IgD-negative memory B cell (primary cell): Measurements from ENCODE around the gene LTO1. TPM values are rescaled to one million over a fixed set of nuclear protein-coding genes. Genes with fewer than 3 reads are reported as not detected.
"Not testable (repeated sequence)": the region's sequence is repeated elsewhere in the genome, so short reads cannot be mapped to it uniquely, and the experiment has no call there.

Experiments
- H3K27ac Mint-ChIP-seq, 3 donors: one replicate each; pipeline ENCODE4 v1.8.0; 2020 to 2022; ENCODE audit warnings: mild to moderate bottlenecking in 3 of 3, mixed read lengths in 3 of 3, moderate library complexity in 1 of 3
- H3K27me3 Mint-ChIP-seq: one replicate; pipeline ENCODE4 v1.8.0; 2021; ENCODE audit warnings: mixed read lengths
- H3K36me3 Mint-ChIP-seq: one replicate; pipeline ENCODE4 v1.8.0; 2020; ENCODE audit warnings: mild to moderate bottlenecking, mixed read lengths
- H3K4me1 Mint-ChIP-seq, 3 donors: one replicate each; pipeline ENCODE4 v1.8.0; 2020 to 2022; ENCODE audit warnings: mixed read lengths in 3 of 3, mild to moderate bottlenecking in 1 of 3
- H3K4me3 Mint-ChIP-seq, 4 donors: one replicate each; pipeline ENCODE4 v1.8.0; 2020 to 2022; ENCODE audit warnings: mild to moderate bottlenecking in 4 of 4, mixed read lengths in 4 of 4, moderate library complexity in 3 of 4
- H3K9me3 Mint-ChIP-seq, 3 donors: one replicate each; pipeline ENCODE4 v1.8.0; 2020 to 2021; ENCODE audit warnings: mixed read lengths in 3 of 3, mild to moderate bottlenecking in 1 of 3
- polyA plus RNA-seq: library from polyadenylated mRNA; unstranded; fragments of 300-500 nt; fragmentation: Illumina TruSeq; gene quantifications from one replicate; pipeline ENCODE4 v1.2.3, GENCODE V29; 2021

Gene LTO1
- polyA plus RNA-seq, 1 donor from 2014 or later = 14.0 TPM

GRCh38 chr11:69705351-69705811 lies 30.2 kb upstream of the LTO1 start:
- H3K4me3 Mint-ChIP-seq = no peak overlapping the region
- peaks cover 3 to 8% (median 7%) of the 10 kb centered on the region in 3 donors for H3K4me1 Mint-ChIP-seq
- peaks cover 36% of the 10 kb centered on the region for H3K27me3 Mint-ChIP-seq
- H3K27ac Mint-ChIP-seq = peak overlapping the region in 1 of 3 donors; percentile 39
- H3K9me3 Mint-ChIP-seq = no peaks in the 10 kb centered on the region
- H3K36me3 Mint-ChIP-seq = no peaks in the 10 kb centered on the region

DNA sequence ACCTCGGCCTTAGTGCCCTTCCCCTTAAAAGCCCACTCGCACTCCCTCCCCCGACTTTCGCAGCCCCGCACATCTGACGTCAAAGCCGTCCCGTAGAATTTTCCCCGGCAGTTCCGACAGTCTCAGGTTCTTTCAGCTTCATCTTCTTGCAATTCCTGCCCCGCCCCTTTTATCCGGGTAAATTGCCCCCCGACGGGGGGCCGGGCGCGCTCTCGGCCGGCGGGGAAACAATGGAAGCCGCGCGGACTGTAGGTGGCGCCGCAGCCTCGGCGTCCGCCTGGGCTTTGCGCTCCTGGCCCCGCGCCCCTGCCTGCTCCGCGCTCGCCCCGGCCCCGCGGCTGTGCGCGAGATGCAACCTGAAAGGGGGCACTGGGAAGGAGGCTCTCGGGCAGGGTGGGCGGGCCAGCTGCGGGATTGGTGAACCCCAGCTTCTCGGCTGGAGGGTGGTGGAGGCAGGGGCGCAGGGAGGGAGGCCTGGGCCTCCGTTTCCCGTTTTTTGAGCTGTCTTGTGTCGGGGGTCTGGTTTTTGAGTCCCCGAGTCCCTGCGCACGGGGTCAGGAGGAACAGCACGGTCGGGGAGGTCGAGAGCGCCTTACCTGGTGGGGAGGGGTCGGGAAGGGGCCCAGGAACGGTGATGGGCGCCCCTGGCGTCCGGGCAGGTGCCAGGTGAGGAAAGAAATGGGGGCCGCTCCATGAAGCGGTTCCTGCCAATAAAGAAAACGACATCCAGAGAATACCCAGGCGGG lies 29.5 kb upstream of the LTO1 start:
- Mint-ChIP-seq H3K4me3 (peak overlapping the region in 2 of 4 donors; percentile 12 to 47), H3K36me3 (no peaks in the 10 kb centered on the region), H3K27ac (no peak overlapping the region), H3K27me3 (peaks cover 38% of the 10 kb centered on the region), H3K4me1 (peaks cover 3 to 8% (median 7%) of the 10 kb centered on the region in 3 donors), H3K9me3 (no peaks in the 10 kb centered on the region)

DNA sequence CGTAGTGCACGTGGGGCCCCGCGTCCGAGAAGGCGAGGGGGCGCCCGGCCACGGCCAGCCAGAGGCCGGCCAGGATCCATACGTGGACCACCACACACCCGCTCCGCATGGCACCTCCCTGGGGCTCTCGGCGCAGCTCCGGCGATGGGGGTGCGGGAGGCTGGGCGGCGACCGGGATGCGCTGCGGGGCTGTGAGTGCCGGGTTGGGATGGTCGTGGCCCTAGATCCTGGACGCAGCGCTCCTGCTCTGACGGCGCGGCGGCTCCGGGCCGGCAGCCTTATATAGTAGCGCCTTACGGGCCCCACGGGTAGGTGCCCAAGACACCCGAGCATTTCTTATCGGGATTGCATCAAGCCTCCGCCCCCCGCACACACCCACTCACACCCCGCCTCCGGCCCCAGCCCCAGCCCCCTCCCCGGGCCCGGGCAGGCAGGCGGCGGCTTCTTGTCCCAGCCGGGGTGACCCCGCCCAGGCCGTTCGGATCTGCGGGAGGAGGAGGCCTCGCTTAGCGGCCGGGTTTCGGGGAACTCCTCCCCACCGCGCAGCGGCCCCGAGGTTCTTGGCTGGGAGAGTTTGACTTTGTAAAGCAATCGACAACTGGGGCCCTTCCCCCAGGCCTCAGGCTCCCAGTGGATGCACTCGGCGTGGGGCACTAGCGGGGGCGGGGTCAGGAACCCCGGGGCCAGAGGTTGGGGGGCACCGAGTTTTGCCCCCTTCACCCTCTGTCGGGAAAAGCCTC lies 28.8 kb upstream of the LTO1 start, which contains the start of gene FGF19:
TSS of gene FGF19 (minus strand) at position 255 of the 740 bp plus-strand sequence. CDS start at position 109, 146 bp downstream.
- no peaks in the 10 kb centered on the region for H3K36me3 Mint-ChIP-seq
- H3K9me3 Mint-ChIP-seq = no peaks in the 10 kb centered on the region
- peaks cover 3 to 8% (median 7%) of the 10 kb centered on the region in 3 donors for H3K4me1 Mint-ChIP-seq
- H3K27ac Mint-ChIP-seq = no peak within 1 kb of the TSS
- peaks cover 44% of the 10 kb centered on the region for H3K27me3 Mint-ChIP-seq
- H3K4me3 Mint-ChIP-seq = peak within 1 kb of the TSS in 2 of 4 donors; percentile 12 to 47

DNA sequence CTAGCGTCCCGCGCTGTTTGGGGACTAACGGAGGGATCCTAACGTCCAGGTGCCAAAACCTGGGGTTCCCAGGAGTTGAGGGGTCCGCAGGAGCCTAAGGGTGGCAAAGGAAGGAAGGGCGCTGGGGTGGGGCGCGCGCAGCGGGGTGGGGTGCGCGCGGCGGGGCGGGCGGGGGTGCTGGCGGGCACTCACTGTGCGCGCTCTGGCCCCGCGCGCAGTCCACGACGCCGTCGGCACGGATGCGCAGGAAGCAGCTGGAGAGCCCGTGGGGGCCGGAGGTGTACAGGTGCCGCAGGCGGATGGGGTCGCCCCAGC lies 28.3 kb upstream of the LTO1 start:
- no peak overlapping the region for H3K27ac Mint-ChIP-seq

DNA sequence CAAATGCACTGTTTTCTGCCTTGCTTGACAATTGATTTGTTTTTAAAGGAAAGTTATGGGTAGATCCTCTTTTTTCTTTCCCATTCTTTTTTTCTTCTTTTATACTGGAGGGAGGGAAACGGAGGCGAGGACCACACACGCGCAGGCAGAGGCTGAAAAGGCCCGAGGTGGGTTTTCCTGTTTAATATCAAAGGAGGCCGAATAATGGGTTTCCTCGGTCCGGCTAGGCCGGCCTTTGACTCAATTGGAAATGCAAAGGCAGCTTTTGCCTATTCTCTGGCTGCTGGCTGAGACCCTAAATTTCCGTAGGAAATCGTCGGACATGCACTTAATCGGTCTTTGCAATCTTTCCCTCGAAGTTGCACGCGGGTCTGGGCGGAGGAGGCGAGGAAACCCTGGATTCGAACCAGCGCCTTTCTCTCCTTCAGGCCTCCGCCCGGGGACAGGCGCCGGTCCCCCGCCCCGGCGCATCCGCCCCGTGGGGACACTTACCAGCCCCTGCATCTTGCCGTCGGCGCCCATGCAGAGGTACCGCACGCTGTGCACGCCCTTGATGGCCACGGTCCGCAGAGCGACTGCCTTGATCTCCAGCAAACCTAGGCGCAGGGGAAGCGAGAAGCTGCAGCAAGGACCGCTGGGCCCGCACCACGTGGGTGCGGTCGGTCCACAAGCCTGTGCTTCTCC lies 27.8 kb upstream of the LTO1 start:
- H3K27me3 Mint-ChIP-seq = peaks cover 49% of the 10 kb centered on the region
- no peak overlapping the region for H3K27ac Mint-ChIP-seq
- peak overlapping the region in 1 of 4 donors; percentile 33 for H3K4me3 Mint-ChIP-seq
- peaks cover 3 to 8% (median 7%) of the 10 kb centered on the region in 3 donors for H3K4me1 Mint-ChIP-seq
- no peaks in the 10 kb centered on the region for H3K36me3 Mint-ChIP-seq
- H3K9me3 Mint-ChIP-seq = no peaks in the 10 kb centered on the region

More for the DNA sequence above, 28.3 kb upstream of the LTO1 start:
- Mint-ChIP-seq H3K9me3 (no peaks in the 10 kb centered on the region), H3K4me3 (peak overlapping the region in 1 of 4 donors; percentile 33), H3K27me3 (peaks cover 46% of the 10 kb centered on the region), H3K36me3 (no peaks in the 10 kb centered on the region), H3K4me1 (peaks cover 3 to 8% (median 7%) of the 10 kb centered on the region in 3 donors)

DNA sequence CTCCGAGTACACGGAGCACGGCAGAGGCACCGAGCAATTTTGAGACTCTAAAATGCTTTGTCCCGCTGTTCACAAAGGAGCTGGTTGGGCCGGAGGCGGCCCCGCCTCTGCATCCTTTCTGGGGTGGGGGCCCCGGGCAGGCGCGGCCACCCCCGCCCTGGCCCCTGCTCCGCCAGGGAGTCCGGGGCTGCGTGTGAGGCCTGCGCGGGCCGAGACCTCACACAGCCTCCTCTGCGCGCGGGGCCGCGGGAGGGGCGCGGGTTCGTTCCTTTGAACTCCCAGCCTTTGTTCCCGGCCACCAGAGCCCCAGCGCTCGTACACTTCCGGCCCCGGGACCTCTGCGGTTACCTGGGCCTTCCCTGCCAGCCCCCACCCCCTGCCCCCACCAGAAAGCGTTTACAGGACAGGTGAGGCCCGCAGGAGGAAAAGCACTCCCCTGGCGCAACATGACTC lies 27.1 kb upstream of the LTO1 start:
- peaks cover 52% of the 10 kb centered on the region for H3K27me3 Mint-ChIP-seq
- H3K9me3 Mint-ChIP-seq = no peaks in the 10 kb centered on the region
- H3K4me3 Mint-ChIP-seq = no peak overlapping the region
- H3K27ac Mint-ChIP-seq = no peak overlapping the region
- H3K4me1 Mint-ChIP-seq = peaks cover under 1 to 7% (median 6%) of the 10 kb centered on the region in 3 donors
- no peaks in the 10 kb centered on the region for H3K36me3 Mint-ChIP-seq

- H3K27me3 Mint-ChIP-seq = peaks cover 53% of the 10 kb centered on the region
- no peaks in the 10 kb centered on the region for H3K36me3 Mint-ChIP-seq
- H3K27ac Mint-ChIP-seq = peak overlapping the region in 2 of 3 donors; percentile 28 to 67
- H3K9me3 Mint-ChIP-seq = no peaks in the 10 kb centered on the region
- H3K4me3 Mint-ChIP-seq = no peak overlapping the region
- H3K4me1 Mint-ChIP-seq = peaks cover 0 to 4% (median 2%) of the 10 kb centered on the region in 3 donors
Measured at GRCh38 chr11:69700278-69701140, 25.4 kb upstream of the LTO1 start.

- H3K27me3 Mint-ChIP-seq = peaks cover 47% of the 10 kb centered on the region
- H3K27ac Mint-ChIP-seq = no peak overlapping the region
- H3K4me1 Mint-ChIP-seq = peaks cover 0 to 2% (median 2%) of the 10 kb centered on the region in 3 donors
- H3K36me3 Mint-ChIP-seq = no peaks in the 10 kb centered on the region
- no peaks in the 10 kb centered on the region for H3K9me3 Mint-ChIP-seq
- H3K4me3 Mint-ChIP-seq = peak overlapping the region in 1 of 4 donors; percentile 58
Measured at GRCh38 chr11:69699213-69699612, 24.1 kb upstream of the LTO1 start.

- H3K36me3 Mint-ChIP-seq = no peaks in the 10 kb centered on the region
- no peaks in the 10 kb centered on the region for H3K9me3 Mint-ChIP-seq
- H3K4me1 Mint-ChIP-seq = peaks cover 0 to 2% (median 2%) of the 10 kb centered on the region in 3 donors
- H3K27me3 Mint-ChIP-seq = peaks cover 48% of the 10 kb centered on the region
- H3K4me3 Mint-ChIP-seq = no peak overlapping the region
- H3K27ac Mint-ChIP-seq = no peak overlapping the region
Measured at GRCh38 chr11:69698362-69698761, 23.2 kb upstream of the LTO1 start.

DNA sequence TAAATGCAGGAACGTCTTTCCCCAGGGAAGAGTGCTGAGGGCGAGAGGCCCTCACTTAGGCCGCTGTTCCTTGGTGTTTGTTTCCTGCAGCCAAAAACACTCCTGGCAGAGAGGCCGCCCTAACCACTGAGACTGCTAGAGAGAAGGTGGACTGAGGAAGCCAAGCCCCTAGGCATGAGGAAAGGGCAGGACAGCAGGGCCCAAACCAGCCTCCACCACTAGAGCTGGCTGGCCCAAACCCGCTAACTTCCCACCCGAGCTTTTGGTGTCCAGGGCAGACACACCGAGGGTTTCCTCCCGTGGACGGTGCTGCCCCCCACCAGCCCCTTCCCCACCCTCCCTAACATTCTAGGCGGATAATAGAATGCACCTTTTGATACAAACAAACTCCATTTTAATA lies 22.7 kb upstream of the LTO1 start:
- Mint-ChIP-seq H3K4me1 (peaks cover 0 to 2% (median 0%) of the 10 kb centered on the region in 3 donors), H3K27ac (no peak overlapping the region), H3K9me3 (no peaks in the 10 kb centered on the region), H3K4me3 (no peak overlapping the region), H3K36me3 (no peaks in the 10 kb centered on the region), H3K27me3 (peaks cover 46% of the 10 kb centered on the region)

GRCh38 chr11:69697469-69697843 lies 22.3 kb upstream of the LTO1 start:
- H3K27me3 Mint-ChIP-seq = peaks cover 47% of the 10 kb centered on the region
- no peaks in the 10 kb centered on the region for H3K36me3 Mint-ChIP-seq
- peaks cover 0 to 1% (median 0%) of the 10 kb centered on the region in 3 donors for H3K9me3 Mint-ChIP-seq
- H3K4me3 Mint-ChIP-seq = no peak overlapping the region
- H3K4me1 Mint-ChIP-seq = no peaks in the 10 kb centered on the region
- no peak overlapping the region for H3K27ac Mint-ChIP-seq

GRCh38 chr11:69696749-69697468 lies 21.8 kb upstream of the LTO1 start:
- peaks cover 49% of the 10 kb centered on the region for H3K27me3 Mint-ChIP-seq
- peaks cover 0 to 1% (median 0%) of the 10 kb centered on the region in 3 donors for H3K9me3 Mint-ChIP-seq
- no peak overlapping the region for H3K27ac Mint-ChIP-seq
- H3K4me1 Mint-ChIP-seq = no peaks in the 10 kb centered on the region
- no peak overlapping the region for H3K4me3 Mint-ChIP-seq
- H3K36me3 Mint-ChIP-seq = no peaks in the 10 kb centered on the region

DNA sequence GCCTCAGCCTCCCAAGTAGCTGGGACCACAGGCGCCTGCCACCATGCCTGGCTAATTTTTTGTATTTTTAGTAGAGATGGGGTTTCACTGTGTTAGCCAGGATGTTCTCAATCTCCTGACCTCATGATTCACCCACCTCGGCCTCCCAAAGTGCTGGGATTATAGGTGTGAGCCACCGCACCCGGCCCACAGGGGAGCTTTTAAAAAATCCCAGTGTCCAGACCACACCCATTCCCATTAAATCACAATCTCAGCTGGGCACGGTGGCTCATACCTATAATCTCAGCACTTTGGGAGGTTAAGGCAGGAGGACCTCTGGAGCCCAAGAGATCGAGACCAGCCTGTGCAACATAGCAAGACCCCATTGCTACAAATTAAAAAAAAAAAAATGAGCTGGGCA lies 20.8 kb upstream of the LTO1 start:
- Mint-ChIP-seq H3K4me3 (peak overlapping the region in 1 of 4 donors; percentile 39), H3K27me3 (peaks cover 48% of the 10 kb centered on the region)
- not testable (repeated sequence) for H3K36me3 Mint-ChIP-seq, H3K27ac Mint-ChIP-seq, H3K4me1 Mint-ChIP-seq, H3K9me3 Mint-ChIP-seq

DNA sequence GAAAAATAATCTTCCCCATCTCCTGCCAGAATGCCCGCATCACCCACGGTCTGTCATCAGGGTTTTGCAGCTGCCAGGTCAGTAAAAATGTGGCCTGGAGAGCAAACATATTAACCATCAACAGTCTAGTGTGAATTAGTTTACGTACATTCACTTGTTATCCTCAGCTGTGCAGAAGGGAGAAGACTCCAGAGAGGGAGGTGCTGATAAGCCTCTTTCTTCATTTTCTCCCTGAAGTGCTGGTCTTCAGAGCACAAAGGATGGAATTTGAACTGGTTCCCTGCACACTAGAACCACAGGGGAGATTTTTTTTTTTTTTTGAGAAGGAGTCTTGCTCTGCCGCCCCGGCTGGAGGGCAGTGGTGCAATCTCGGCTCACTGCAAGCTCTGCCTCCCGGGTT lies 20.4 kb upstream of the LTO1 start:
- H3K4me1 Mint-ChIP-seq = no peaks in the 10 kb centered on the region
- H3K9me3 Mint-ChIP-seq = peaks cover 0 to 4% (median 0%) of the 10 kb centered on the region in 3 donors
- H3K27ac Mint-ChIP-seq = no peak overlapping the region
- H3K4me3 Mint-ChIP-seq = no peak overlapping the region
- H3K36me3 Mint-ChIP-seq = no peaks in the 10 kb centered on the region
- H3K27me3 Mint-ChIP-seq = peaks cover 49% of the 10 kb centered on the region
